ENCODE results near the gene SLC44A3.

Gene SLC44A3

GRCh38 chr1:94912263-94913184, 92.4 kb downstream of the SLC44A3 start:
- no peak for DNase-seq

DNA sequence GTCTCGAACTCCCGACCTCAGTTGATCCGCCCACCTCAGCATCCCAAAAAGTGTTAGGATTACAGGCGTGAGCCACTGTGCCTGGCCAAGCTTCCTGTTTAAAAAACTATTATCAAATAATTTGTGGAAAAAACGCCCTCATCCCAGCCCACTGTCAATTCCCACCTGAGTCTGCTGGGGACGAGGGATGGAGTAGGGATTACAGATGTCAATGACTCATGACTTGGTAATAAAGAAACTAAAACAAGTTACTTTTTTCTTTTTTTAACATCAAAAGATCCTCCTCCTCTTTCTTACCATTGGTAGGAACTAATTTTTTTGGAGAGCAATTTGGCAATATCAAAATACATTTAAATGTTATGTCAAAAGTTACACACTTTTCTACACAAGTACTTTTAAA, 97.1 kb downstream of the SLC44A3 start:
- no peak for DNase-seq

GRCh38 chr1:94919241-94920030, 99.3 kb downstream of the SLC44A3 start:
- no peak for DNase-seq

DNA sequence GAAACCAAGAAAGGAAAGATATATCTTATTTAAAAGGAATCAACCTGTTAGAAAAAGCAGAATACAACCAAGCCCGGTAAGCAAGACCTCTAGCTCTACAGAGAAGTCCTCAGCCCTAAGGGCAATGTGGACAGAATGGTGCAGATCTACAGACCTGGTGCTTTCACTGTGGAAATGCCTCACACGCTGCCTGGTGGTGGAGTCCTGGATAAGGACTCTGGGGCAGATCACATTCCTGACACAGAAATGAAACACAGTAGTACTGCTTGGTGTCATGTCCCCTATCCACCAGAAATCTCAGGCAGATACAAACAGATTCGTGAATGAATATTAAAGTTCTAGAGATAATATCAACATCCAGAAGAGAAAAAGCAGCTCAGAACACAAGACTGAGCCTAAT, 99.9 kb downstream of the SLC44A3 start:
- no peak for DNase-seq

DNA sequence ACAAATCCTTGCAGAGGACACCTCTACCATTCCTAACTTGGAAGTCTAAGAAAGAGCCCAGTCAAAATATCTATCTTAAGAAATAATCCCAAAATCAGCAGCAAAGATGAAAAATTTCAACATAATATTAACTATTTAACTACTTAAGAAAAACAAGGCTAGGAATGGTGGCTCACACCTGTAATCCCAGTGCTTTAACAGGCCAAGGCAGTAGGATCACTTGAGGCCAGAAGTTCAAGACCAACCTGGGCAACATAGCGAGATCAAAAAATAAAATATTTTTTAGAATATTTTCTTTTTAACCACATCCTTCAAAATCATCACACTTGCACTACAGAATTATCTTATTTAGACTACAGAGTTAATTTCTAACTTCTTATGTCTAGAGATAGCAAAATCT, 101.8 kb downstream of the SLC44A3 start:
- DNase-seq, result no peak

DNA sequence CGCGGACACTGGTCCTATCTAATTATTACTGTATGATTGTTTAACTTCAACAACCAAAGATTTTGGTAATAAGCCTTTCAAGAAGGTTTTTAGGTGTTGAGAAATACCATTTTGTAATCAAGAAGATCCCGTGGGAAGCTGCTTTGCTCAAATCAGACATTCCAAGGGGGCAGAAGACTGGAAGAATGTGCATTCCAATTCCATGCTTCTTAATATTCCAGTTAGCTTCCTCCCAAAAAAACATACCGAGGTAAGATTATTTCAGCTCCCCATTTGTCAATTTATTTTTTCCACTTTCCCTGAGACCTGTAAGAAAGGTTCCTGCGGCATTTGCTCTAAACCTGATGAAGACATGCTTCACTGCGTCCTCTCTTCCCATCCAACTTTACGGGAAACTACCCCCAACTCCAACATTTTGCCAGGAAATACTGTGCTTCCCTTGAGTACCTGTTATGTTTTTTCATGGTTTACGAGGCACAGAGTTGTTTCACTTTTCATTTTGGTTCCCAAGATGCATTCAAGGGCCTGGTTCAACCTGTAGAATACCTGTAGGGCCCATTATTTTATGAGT, 102.7 kb downstream of the SLC44A3 start:
- DNase-seq, result no peak

DNA sequence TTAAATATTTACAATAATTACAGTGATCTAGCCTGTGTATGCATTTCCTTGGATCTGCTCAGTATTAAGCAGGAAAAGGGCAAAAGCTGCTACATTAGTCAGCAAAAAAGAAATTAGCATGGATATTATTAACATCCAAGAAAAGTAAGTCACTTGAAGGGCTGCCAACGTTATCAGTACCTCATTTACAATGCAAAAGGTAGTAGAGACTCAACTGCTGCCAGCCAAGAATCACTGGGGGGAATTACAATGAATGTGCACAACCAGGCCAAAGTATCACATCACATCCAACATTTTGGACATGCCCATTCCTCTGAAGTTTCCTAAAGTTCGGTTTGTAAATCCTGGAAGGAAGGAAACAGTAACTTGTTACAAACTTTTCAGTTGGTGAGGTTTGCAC, 104.8 kb downstream of the SLC44A3 start:
- no peak for DNase-seq

DNA sequence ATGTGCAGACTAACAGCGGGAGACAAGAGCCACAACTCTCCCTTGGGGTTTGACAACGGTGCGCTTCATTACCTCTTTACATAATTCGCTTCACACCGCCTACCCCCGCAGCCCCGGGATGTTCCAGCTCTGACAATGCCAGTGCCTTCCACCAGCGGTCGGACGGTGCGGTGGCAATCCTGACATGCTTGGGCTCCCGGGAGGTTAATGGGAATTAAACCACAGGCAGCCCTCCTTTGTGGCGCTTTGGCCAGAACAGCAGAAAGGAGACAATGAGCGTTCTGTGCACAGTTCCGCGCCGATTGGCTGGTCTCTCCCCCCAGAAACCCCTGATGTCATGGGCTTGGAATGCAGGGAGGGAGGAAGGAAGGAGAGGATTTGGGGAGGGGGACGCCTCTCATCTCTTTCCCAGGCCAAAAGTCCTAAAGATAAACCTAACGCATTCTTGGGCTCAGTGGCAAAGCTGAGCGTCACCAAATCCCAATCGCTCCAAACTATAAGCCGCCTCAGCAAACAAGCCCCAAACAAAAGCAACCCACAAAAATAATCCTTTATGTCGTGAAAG, 105.5 kb downstream of the SLC44A3 start:
- peak; percentile 15 for DNase-seq

GRCh38 chr1:94926126-94926914, 106.2 kb downstream of the SLC44A3 start:
- no peak for DNase-seq

DNA sequence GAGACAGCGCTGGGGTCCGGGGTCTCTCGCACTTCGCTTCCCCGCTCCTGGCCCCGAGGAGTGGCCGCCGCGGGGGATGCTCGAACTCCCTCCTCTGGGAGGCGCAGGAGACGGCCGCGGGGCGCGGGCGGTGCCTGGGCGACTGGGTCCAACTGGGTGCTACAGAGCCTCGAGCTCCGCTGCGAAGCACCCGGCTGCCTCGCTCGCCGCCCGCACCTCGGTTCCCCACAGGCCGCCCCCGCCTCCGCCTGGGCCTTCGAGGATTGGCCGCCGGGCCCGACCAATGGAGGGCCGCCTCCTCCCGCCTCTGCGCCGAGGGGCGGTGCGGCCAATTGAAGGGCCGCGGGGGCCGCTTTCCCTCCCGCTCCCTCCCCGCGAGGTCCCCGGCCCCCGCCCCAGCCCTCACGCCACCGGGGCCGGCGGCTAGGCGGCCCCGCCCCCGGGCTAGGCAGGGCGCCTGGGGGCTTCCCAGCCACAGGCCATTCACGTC, 106.8 kb downstream of the SLC44A3 start, which contains the start of gene CNN3:
CNN3 (minus strand) TSS at position 196 of the 490 bp plus-strand sequence. CDS start 216 bp downstream, outside the sequence.
- peak; percentile 78 for DNase-seq

DNA sequence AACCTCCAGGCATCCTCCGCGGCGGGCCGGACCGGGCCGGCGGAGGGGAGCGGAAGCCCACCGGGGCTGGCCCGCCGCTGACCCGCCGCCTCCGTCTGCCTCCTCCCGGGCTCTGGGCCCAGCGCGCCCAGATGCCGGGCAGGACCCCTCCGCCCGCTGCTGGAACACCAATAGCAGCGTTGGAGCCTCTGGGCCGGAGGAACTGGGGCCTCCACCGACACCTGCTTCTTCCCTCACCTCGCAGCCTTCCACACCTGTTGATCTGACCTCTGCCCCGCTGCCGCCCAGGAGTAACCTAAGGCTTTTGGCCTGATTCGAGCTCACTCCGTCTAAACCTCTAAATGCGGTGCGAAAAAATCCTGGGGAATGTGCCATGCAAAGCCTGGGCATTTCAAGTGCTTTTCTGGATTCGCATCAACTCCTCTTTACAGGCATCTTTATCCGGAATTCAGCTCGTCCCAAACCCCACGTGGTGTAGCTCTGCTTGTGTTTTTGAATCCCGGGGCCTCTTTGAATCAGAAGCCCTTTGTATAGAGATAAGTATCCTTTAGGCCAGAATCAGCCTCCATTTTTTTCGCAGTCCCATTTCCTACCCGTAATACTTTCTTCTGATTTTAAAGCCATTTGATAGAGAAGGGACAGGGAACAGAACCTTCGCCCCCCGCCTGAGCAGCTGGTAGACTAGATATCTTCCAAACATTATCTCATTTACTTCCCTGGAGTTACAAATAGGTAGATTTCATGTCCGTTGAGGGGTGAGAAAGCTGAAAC, 107.4 kb downstream of the SLC44A3 start:
- no peak for DNase-seq

- no peak for DNase-seq
Measured at GRCh38 chr1:94928293-94928939, 108.3 kb downstream of the SLC44A3 start.

GRCh38 chr1:94929351-94930217, 109.4 kb downstream of the SLC44A3 start:
- no peak for DNase-seq

- DNase-seq, result no peak
Measured at GRCh38 chr1:94931254-94931841, 111.2 kb downstream of the SLC44A3 start.

GRCh38 chr1:94934551-94934950, 114.4 kb downstream of the SLC44A3 start:
- no peak for DNase-seq

- DNase-seq, result no peak
Measured at GRCh38 chr1:94935034-94935433, 114.9 kb downstream of the SLC44A3 start.

- no peak for DNase-seq
Measured at GRCh38 chr1:94935476-94935875, 115.3 kb downstream of the SLC44A3 start.

DNA sequence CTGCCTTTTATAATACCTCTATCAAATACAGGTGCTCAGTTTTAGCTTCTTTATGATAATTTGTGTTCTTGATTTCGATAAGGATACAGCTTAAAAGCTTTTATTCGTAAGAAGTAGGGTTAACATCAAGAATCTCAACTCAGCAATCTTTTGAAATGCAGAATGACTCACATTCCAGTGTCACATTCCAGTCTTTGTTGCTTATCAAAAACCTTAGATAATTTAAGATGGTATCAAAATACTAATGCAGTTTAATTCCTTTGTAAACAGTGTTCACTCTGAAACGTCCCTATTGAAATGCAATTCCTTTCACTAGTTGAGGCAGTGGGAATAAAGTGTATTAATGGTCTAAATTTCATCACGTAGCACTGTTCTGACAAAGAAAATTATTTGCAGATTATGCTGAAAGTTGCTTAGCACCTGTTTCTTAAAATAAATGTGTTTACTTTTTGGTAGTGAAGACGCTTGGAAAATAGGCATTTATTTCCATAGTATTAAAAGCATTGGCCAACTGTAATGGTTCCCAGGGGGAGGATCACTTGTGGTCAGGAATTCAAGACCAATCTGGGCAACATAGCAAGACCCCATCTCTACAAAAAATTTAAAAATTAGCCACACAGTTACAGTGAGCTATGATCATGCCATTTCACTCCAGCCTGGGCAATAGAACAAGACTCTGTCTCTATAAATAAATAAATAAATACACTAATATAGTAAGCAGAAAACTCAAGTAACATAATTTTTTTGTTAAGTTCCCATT, 116.9 kb downstream of the SLC44A3 start:
- DNase-seq, result no peak

- no peak for DNase-seq
Measured at GRCh38 chr1:94937820-94938219, 117.7 kb downstream of the SLC44A3 start.
